Measurements from ENCODE around the gene TMEM255B. TPM values are rescaled to one million over a fixed set of nuclear protein-coding genes. Genes with fewer than 3 reads are reported as not detected.
A peak's percentile ranks its signal among the peaks of the same experiment; 100 is the strongest.

Gene TMEM255B
- total RNA-seq, 1 donor from 2014 or later: 13.8 TPM

GRCh38 chr13:113820813-113821651 is 62.0 kb downstream of the TMEM255B start:
- peak; percentile 74 for DNase-seq
- peak overlapping the region; percentile 79 for H3K4me3 Mint-ChIP-seq (ENCODE audit: unreplicated experiment)
- peaks cover 12% of the 10 kb centered on the region for H3K9me3 Mint-ChIP-seq (ENCODE audit: unreplicated experiment)
- peak; percentile 25 for TF ChIP-seq CTCF (IDR thresholded peaks at IDR 0.05; ENCODE audit: partially characterized antibody, unreplicated experiment)
- H3K27ac Mint-ChIP-seq (ENCODE audit: unreplicated experiment): peak overlapping the region; percentile 97
- peaks cover 17% of the 10 kb centered on the region for H3K4me1 Mint-ChIP-seq (ENCODE audit: low read depth, unreplicated experiment)
- H3K27me3 Mint-ChIP-seq (ENCODE audit: unreplicated experiment): peaks cover 9% of the 10 kb centered on the region
- H3K36me3 Mint-ChIP-seq (ENCODE audit: unreplicated experiment): peaks cover 15% of the 10 kb centered on the region

GRCh38 chr13:113821847-113822246 is 62.8 kb downstream of the TMEM255B start:
- Mint-ChIP-seq H3K36me3 (ENCODE audit: unreplicated experiment) (peaks cover 12% of the 10 kb centered on the region), H3K9me3 (ENCODE audit: unreplicated experiment) (peaks cover 12% of the 10 kb centered on the region), H3K27ac (ENCODE audit: unreplicated experiment) (peak overlapping the region; percentile 97), H3K4me3 (ENCODE audit: unreplicated experiment) (no peak overlapping the region), H3K27me3 (ENCODE audit: unreplicated experiment) (peaks cover 9% of the 10 kb centered on the region), H3K4me1 (ENCODE audit: low read depth, unreplicated experiment) (peaks cover 16% of the 10 kb centered on the region)
- TF ChIP-seq CTCF (IDR thresholded peaks at IDR 0.05; ENCODE audit: partially characterized antibody, unreplicated experiment): no peak
- DNase-seq: no peak

- no peak for DNase-seq
- TF ChIP-seq CTCF (IDR thresholded peaks at IDR 0.05; ENCODE audit: partially characterized antibody, unreplicated experiment): no peak
- no peak overlapping the region for H3K4me3 Mint-ChIP-seq (ENCODE audit: unreplicated experiment)
- H3K27ac Mint-ChIP-seq (ENCODE audit: unreplicated experiment): no peak overlapping the region
- peaks cover 12% of the 10 kb centered on the region for H3K9me3 Mint-ChIP-seq (ENCODE audit: unreplicated experiment)
- peaks cover 16% of the 10 kb centered on the region for H3K4me1 Mint-ChIP-seq (ENCODE audit: low read depth, unreplicated experiment)
- H3K36me3 Mint-ChIP-seq (ENCODE audit: unreplicated experiment): peaks cover 12% of the 10 kb centered on the region
- H3K27me3 Mint-ChIP-seq (ENCODE audit: unreplicated experiment): peaks cover 9% of the 10 kb centered on the region
Measured at GRCh38 chr13:113822266-113822665, 63.2 kb downstream of the TMEM255B start.

GRCh38 chr13:113822956-113823744 is 64.1 kb downstream of the TMEM255B start:
- Mint-ChIP-seq H3K27ac (ENCODE audit: unreplicated experiment) (peak overlapping the region; percentile 28), H3K27me3 (ENCODE audit: unreplicated experiment) (peaks cover 9% of the 10 kb centered on the region), H3K36me3 (ENCODE audit: unreplicated experiment) (peaks cover 12% of the 10 kb centered on the region), H3K4me1 (ENCODE audit: low read depth, unreplicated experiment) (peaks cover 14% of the 10 kb centered on the region), H3K9me3 (ENCODE audit: unreplicated experiment) (peaks cover 12% of the 10 kb centered on the region), H3K4me3 (ENCODE audit: unreplicated experiment) (no peak overlapping the region)
- DNase-seq: no peak
- no peak for TF ChIP-seq CTCF (IDR thresholded peaks at IDR 0.05; ENCODE audit: partially characterized antibody, unreplicated experiment)

Measured in glutamatergic neuron (in vitro differentiated cells).